ENCODE measurements around the gene MTG1.
A peak's percentile ranks its signal among the peaks of the same experiment; 100 is the strongest.
"Not testable (repeated sequence)": the region's sequence is repeated elsewhere in the genome, so short reads cannot be mapped to it uniquely, and the experiment has no call there.

Gene MTG1

GRCh38 chr10:133359554-133359971 is 34.4 kb upstream of the MTG1 start:
- DNase-seq = peak; percentile 10

GRCh38 chr10:133359972-133360610 is 33.9 kb upstream of the MTG1 start:
- DNase-seq = no peak

- no peak for DNase-seq
These were observed 32.7 kb upstream of the MTG1 start for GRCh38 chr10:133361227-133361626.

- DNase-seq = no peak
These were observed 32.0 kb upstream of the MTG1 start for GRCh38 chr10:133361773-133362441.

- no peak for DNase-seq
These were observed 31.1 kb upstream of the MTG1 start for GRCh38 chr10:133362846-133363245.

- DNase-seq = no peak
These were observed 29.1 kb upstream of the MTG1 start for GRCh38 chr10:133364645-133365431.

GRCh38 chr10:133365461-133366129 is 28.4 kb upstream of the MTG1 start:
- DNase-seq = no peak

- no peak for DNase-seq
These were observed 27.9 kb upstream of the MTG1 start for GRCh38 chr10:133366130-133366478.

- DNase-seq = no peak
These were observed 27.2 kb upstream of the MTG1 start for GRCh38 chr10:133366751-133367150.

- not testable (repeated sequence) for DNase-seq
These were observed 26.5 kb upstream of the MTG1 start for GRCh38 chr10:133367461-133367860.

GRCh38 chr10:133368153-133368552 is 25.8 kb upstream of the MTG1 start:
- no peak for DNase-seq

- DNase-seq = no peak
These were observed 23.7 kb upstream of the MTG1 start for GRCh38 chr10:133370030-133370786.

- DNase-seq = no peak
These were observed 21.4 kb upstream of the MTG1 start for GRCh38 chr10:133372507-133372906.

GRCh38 chr10:133373174-133374090 is 20.5 kb upstream of the MTG1 start, which contains the start of gene ECHS1:
TSS of gene ECHS1 (minus strand) at chr10:133373354. CDS start at chr10:133373333, 21 bp downstream.
- peak; percentile 89 for DNase-seq

- no peak for DNase-seq
These were observed 18.4 kb upstream of the MTG1 start for GRCh38 chr10:133375357-133376115.

GRCh38 chr10:133376183-133376582 is 17.8 kb upstream of the MTG1 start:
- not testable (repeated sequence) for DNase-seq

- DNase-seq = no peak
These were observed 16.7 kb upstream of the MTG1 start for GRCh38 chr10:133377025-133377817.

- DNase-seq = no peak
These were observed 16.1 kb upstream of the MTG1 start for GRCh38 chr10:133377818-133378250.

- peak; percentile 53 for DNase-seq
These were observed 15.5 kb upstream of the MTG1 start for GRCh38 chr10:133378251-133379096.
